ENCODE measurements around the gene TCF15. TPM values are rescaled to one million over a fixed set of nuclear protein-coding genes. Genes with fewer than 3 reads are reported as not detected.
A peak's percentile ranks its signal among the peaks of the same experiment; 100 is the strongest.

TCF15 gene
- total RNA-seq, 4 donors from 2014 or later: 0.51 to 1.0 (median 0.97) TPM; not detected in 1

GRCh38 chr20:571754-572441 lies 38.2 kb downstream of the TCF15 start:
- Histone ChIP-seq H3K27ac (peak overlapping the region in 1 of 2 donors; percentile 49), H3K9me3 (no peaks in the 10 kb centered on the region), H3K36me3 (no peaks in the 10 kb centered on the region), H3K27me3 (no peaks in the 10 kb centered on the region), H3K4me1 (no peaks in the 10 kb centered on the region), H3K4me3 (no peak overlapping the region)
- intact Hi-C loops (cut with DNase I; ENCODE audit: low total_unique reads): no loop called here
- no peak for TF ChIP-seq POLR2A (IDR thresholded peaks at IDR 0.05)
- TF ChIP-seq, protein P1, sequence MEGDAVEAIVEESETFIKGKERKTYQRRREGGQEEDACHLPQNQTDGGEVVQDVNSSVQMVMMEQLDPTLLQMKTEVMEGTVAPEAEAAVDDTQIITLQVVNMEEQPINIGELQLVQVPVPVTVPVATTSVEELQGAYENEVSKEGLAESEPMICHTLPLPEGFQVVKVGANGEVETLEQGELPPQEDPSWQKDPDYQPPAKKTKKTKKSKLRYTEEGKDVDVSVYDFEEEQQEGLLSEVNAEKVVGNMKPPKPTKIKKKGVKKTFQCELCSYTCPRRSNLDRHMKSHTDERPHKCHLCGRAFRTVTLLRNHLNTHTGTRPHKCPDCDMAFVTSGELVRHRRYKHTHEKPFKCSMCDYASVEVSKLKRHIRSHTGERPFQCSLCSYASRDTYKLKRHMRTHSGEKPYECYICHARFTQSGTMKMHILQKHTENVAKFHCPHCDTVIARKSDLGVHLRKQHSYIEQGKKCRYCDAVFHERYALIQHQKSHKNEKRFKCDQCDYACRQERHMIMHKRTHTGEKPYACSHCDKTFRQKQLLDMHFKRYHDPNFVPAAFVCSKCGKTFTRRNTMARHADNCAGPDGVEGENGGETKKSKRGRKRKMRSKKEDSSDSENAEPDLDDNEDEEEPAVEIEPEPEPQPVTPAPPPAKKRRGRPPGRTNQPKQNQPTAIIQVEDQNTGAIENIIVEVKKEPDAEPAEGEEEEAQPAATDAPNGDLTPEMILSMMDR (IDR thresholded peaks at IDR 0.05): no peak
- peak; percentile 42 to 58 for DNase-seq

DNA sequence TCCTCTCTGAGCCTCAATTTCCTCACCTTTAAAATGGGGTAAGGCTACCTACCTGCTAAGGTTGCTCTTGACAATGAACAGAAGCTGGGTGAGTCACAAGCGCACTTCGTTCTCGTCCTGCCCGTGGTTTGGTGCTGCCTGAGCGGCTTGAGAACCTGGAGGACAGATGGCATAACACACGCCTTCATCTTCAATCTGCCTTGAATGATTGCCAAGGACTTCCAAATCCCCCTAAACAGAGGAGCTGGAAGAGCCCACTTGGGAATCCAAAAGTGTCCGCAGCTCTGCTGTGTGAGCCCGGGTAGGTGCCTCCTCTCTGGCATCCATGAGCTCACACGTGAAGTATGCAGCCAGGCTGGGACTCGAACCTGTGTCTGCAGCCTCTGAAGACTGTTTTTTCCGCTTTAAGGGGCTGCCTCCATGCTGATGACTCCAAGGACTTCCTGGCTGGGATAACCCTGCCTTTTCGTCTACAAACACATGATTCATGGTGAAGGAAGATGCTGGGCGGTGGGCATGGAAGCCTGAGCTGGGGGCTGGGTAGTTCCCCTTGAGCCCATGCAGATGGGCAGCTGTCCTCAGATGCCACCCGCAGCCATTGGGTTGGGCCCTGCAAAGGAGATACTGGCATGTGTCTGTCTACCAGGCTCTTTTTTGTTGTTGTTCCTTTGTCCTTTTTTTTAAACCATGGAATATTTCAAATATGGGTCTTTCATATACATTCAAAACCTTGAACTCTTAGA lies 41.3 kb downstream of the TCF15 start:
- Histone ChIP-seq H3K36me3 (no peaks in the 10 kb centered on the region), H3K4me3 (no peak overlapping the region), H3K27ac (no peak overlapping the region), H3K27me3 (no peaks in the 10 kb centered on the region), H3K4me1 (no peaks in the 10 kb centered on the region), H3K9me3 (no peaks in the 10 kb centered on the region)
- TF ChIP-seq, protein P1 (IDR thresholded peaks at IDR 0.05): no peak
- no peak for TF ChIP-seq POLR2A (IDR thresholded peaks at IDR 0.05)
- DNase-seq: no peak
- intact Hi-C loops (cut with DNase I; ENCODE audit: low total_unique reads): no loop called here

- no peaks in the 10 kb centered on the region for H3K9me3 ChIP-seq
- TF ChIP-seq, protein P1 (IDR thresholded peaks at IDR 0.05): no peak
- no peak for TF ChIP-seq POLR2A (IDR thresholded peaks at IDR 0.05)
- no peaks in the 10 kb centered on the region for H3K36me3 ChIP-seq
- H3K4me1 ChIP-seq: no peaks in the 10 kb centered on the region
- intact Hi-C loops (cut with DNase I; ENCODE audit: low total_unique reads): no loop called here
- H3K27me3 ChIP-seq: no peaks in the 10 kb centered on the region
- no peak for DNase-seq
- no peak overlapping the region for H3K4me3 ChIP-seq
- no peak overlapping the region for H3K27ac ChIP-seq
Observed at GRCh38 chr20:568097-568652, 41.9 kb downstream of the TCF15 start.

- intact Hi-C loops (cut with DNase I; ENCODE audit: low total_unique reads): no loop called here
- no peak for DNase-seq
- TF ChIP-seq POLR2A (IDR thresholded peaks at IDR 0.05): no peak
- TF ChIP-seq, protein P1 (IDR thresholded peaks at IDR 0.05): no peak
- H3K9me3 ChIP-seq: no peaks in the 10 kb centered on the region
- no peaks in the 10 kb centered on the region for H3K4me1 ChIP-seq
- H3K4me3 ChIP-seq: no peak overlapping the region
- no peaks in the 10 kb centered on the region for H3K36me3 ChIP-seq
- H3K27me3 ChIP-seq: no peaks in the 10 kb centered on the region
- no peak overlapping the region for H3K27ac ChIP-seq
Observed at GRCh38 chr20:564192-564591, 45.9 kb downstream of the TCF15 start.

- Histone ChIP-seq H3K36me3 (no peaks in the 10 kb centered on the region), H3K9me3 (no peaks in the 10 kb centered on the region), H3K4me1 (no peaks in the 10 kb centered on the region), H3K27ac (no peak overlapping the region), H3K27me3 (no peaks in the 10 kb centered on the region), H3K4me3 (no peak overlapping the region)
- intact Hi-C loops (cut with DNase I; ENCODE audit: low total_unique reads): no loop called here
- no peak for DNase-seq
- TF ChIP-seq POLR2A (IDR thresholded peaks at IDR 0.05): no peak
- TF ChIP-seq, protein P1 (IDR thresholded peaks at IDR 0.05): no peak
Observed at GRCh38 chr20:563187-563586, 46.9 kb downstream of the TCF15 start.
